HG03442 (cell line): ENCODE measurements around the gene CLVS2.

ENCODE experiments used
- ATAC-seq: cut with Tn5 transposase; IDR thresholded peaks from one replicate; pipeline ENCODE4 v1.9.1; 2021; ENCODE audit warnings: mild to moderate bottlenecking, moderate library complexity; ENCODE audit not compliant: unreplicated experiment

The CLVS2 gene

GRCh38 chr6:123118811-123119210 lies 122.8 kb downstream of the CLVS2 start:
- ATAC-seq = no peak
